Stomach smooth muscle (tissue), 2 donors: ENCODE measurements around the gene ZNF512.
"Not testable (repeated sequence)": the region's sequence is repeated elsewhere in the genome, so short reads cannot be mapped to it uniquely, and the experiment has no call there.

Source experiments
- H3K27ac ChIP-seq: one replicate; pipeline ENCODE4 v1.7.0; 2013; ENCODE audit warnings: mild to moderate bottlenecking, low read length, inconsistent platforms
- H3K27me3 ChIP-seq, 2 donors: one replicate each; pipeline ENCODE4 v1.7.0; 2013; ENCODE audit warnings: low read length in 2 of 2; ENCODE audit not compliant: insufficient read depth in 2 of 2, control insufficient read depth in 1 of 2
- H3K36me3 ChIP-seq, 2 donors: one replicate each; pipeline ENCODE4 v1.7.0; 2013; ENCODE audit warnings: low read length in 2 of 2; ENCODE audit not compliant: control insufficient read depth in 2 of 2, insufficient read depth in 2 of 2
- H3K4me1 ChIP-seq: one replicate; pipeline ENCODE4 v1.7.0; 2013; ENCODE audit warnings: low read length; ENCODE audit not compliant: control insufficient read depth, insufficient read depth
- H3K4me3 ChIP-seq, 2 donors: one replicate each; pipeline ENCODE4 v1.7.0; 2013; ENCODE audit warnings: low read length in 2 of 2
- H3K9ac ChIP-seq, 2 donors: one replicate each; pipeline ENCODE4 v1.7.0; 2013; ENCODE audit warnings: low read length in 2 of 2, mild to moderate bottlenecking in 1 of 2
- H3K9me3 ChIP-seq, 2 donors: one replicate each; pipeline ENCODE4 v1.7.0; 2013; ENCODE audit warnings: low read length in 2 of 2; ENCODE audit not compliant: control insufficient read depth in 2 of 2
- donor health status: healthy.
- donor health status: Pancreatic carcinoma.

The ZNF512 gene

GRCh38 chr2:27583390-27583915, 611 bp downstream of the ZNF512 start:
- peaks cover 17% of the 10 kb centered on the region for H3K4me1 ChIP-seq
- peak overlapping the region; percentile 96 for H3K4me3 ChIP-seq
- no peaks in the 10 kb centered on the region for H3K27me3 ChIP-seq
- peak overlapping the region; percentile 83 for H3K27ac ChIP-seq
- H3K9ac ChIP-seq = peak overlapping the region; percentile 80 to 95
- H3K36me3 ChIP-seq = no peaks in the 10 kb centered on the region
- H3K9me3 ChIP-seq = peaks cover 6 to 10% of the 10 kb centered on the region in 2 donors

DNA sequence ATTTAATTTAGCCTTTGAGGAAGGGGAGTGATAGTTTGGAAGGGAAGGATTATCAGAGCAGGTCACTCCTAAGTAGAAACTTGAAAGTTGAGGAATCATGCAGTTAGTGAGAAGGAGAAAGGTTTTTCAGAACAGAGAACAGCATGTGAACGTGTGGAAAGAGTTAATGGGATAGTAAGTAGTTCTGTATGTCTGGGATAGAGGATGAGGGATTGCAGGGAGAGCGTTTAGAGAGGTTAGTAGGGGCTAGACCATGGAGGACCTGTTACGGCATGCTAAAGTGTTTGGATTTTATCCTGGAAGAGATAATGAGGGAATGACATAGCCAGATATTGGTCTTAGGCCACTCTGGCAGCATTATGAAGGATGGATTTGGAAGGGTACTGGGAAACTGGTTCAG, 1.8 kb downstream of the ZNF512 start:
- Histone ChIP-seq H3K9me3 (peaks cover 0 to 6% of the 10 kb centered on the region in 2 donors), H3K36me3 (no peaks in the 10 kb centered on the region), H3K9ac (no peak overlapping the region), H3K27me3 (no peaks in the 10 kb centered on the region), H3K4me3 (peak overlapping the region in 1 of 2 donors; percentile 3), H3K4me1 (peaks cover 17% of the 10 kb centered on the region), H3K27ac (no peak overlapping the region)

GRCh38 chr2:27587025-27587424, 4.2 kb downstream of the ZNF512 start:
- H3K27me3 ChIP-seq = no peaks in the 10 kb centered on the region
- H3K9ac ChIP-seq = no peak overlapping the region
- H3K27ac ChIP-seq = no peak overlapping the region
- H3K4me3 ChIP-seq = no peak overlapping the region
- H3K9me3 ChIP-seq = peaks cover 0 to 5% of the 10 kb centered on the region in 2 donors
- H3K4me1 ChIP-seq = peaks cover 16% of the 10 kb centered on the region
- no peaks in the 10 kb centered on the region for H3K36me3 ChIP-seq

DNA sequence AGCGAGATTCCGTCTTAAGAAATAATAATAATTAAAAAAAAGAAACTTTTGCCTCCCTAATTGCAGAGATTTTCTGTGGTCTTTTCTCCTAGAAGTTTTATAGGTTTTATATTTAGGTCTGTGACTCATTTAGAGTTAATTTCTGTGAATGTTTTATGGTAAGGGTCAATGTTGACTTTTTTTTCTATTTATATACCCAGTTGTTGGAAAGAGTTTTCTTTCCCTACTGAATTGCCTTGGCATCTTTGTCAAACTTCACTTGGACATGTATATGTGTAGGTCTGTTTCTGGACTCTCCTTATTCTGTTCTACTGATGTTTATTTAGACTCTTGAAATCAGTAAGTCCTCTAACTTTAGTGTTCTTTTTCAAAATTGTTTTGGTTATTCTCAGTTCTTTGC, 5.5 kb downstream of the ZNF512 start:
- Histone ChIP-seq H3K4me1 (peaks cover 9% of the 10 kb centered on the region), H3K27ac (no peak overlapping the region), H3K27me3 (no peaks in the 10 kb centered on the region), H3K9ac (no peak overlapping the region), H3K9me3 (peaks cover 0 to 5% of the 10 kb centered on the region in 2 donors), H3K4me3 (no peak overlapping the region), H3K36me3 (no peaks in the 10 kb centered on the region)

GRCh38 chr2:27591745-27592144, 8.9 kb downstream of the ZNF512 start:
- no peak overlapping the region for H3K9ac ChIP-seq
- no peak overlapping the region for H3K27ac ChIP-seq
- no peaks in the 10 kb centered on the region for H3K27me3 ChIP-seq
- no peaks in the 10 kb centered on the region for H3K36me3 ChIP-seq
- peaks cover 0 to 5% of the 10 kb centered on the region in 2 donors for H3K9me3 ChIP-seq
- H3K4me3 ChIP-seq = no peak overlapping the region
- H3K4me1 ChIP-seq = no peaks in the 10 kb centered on the region

DNA sequence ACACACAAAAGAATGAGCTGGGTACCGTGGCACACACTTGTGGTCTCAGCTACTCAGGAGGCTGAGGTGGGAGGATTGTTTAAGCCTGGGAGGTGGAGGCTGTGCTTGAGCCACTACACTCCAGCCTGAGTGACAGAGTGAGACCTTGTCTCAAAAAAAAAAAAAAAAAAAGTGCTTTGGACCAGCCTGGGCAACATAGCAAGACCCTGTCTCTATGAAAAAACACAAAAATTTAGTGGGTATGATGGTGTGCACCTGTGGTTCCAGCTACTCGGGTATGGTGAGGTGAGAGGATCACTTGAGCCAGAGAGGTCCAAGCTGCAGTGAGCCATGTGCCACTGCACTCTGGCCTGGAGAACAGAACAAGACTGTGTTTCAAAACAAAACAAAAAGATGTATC, 10.4 kb downstream of the ZNF512 start:
- no peak overlapping the region for H3K27ac ChIP-seq
- peaks cover 0 to 5% of the 10 kb centered on the region in 2 donors for H3K9me3 ChIP-seq
- no peak overlapping the region for H3K4me3 ChIP-seq
- no peaks in the 10 kb centered on the region for H3K27me3 ChIP-seq
- no peaks in the 10 kb centered on the region for H3K36me3 ChIP-seq
- no peaks in the 10 kb centered on the region for H3K4me1 ChIP-seq
- no peak overlapping the region for H3K9ac ChIP-seq

GRCh38 chr2:27594020-27594703, 11.3 kb downstream of the ZNF512 start:
- H3K9me3 ChIP-seq, H3K4me3 ChIP-seq, H3K36me3 ChIP-seq, H3K27me3 ChIP-seq, H3K27ac ChIP-seq, H3K9ac ChIP-seq, H3K4me1 ChIP-seq: not testable (repeated sequence)

DNA sequence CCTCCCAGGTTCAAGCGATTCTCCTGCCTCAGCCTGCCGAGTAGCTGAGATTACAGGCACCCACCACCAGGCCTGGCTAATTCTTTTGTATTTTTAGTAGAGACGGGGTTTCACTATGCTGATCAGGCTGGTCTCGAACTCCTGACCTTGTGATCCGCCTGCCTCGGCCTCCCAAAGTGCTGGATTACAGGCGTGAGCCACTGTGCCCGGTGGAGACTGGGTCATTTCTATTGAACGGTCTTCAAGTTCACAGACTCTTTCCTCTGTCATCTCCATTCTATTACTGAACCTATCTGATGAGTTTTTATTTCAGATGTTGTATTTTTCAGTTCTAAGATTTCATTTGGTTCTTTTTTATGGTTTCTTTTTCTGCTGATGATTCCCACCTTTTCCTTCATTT, 12.6 kb downstream of the ZNF512 start:
- H3K9ac ChIP-seq, H3K4me3 ChIP-seq, H3K4me1 ChIP-seq, H3K9me3 ChIP-seq, H3K36me3 ChIP-seq, H3K27me3 ChIP-seq, H3K27ac ChIP-seq: not testable (repeated sequence)

DNA sequence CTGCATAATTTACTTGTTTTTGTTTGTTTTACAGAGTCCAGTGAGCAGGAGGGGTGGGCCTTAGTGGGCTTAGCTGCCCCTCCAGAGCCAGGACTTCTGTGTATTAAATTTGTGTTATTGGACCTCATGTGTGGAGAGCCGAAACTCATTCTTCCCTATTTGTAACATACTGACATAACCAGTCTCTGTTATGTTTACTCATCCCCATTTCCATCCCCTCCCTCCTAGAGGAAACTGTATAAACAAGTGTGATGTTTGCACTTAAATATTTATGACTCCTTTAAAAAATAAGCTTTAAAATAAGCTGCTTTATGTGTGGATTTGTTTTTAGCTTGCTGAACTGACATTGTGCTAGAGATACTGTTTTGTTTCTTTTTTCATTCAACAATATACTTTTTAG, 13.8 kb downstream of the ZNF512 start:
- Histone ChIP-seq H3K27ac (no peak overlapping the region), H3K9ac (no peak overlapping the region), H3K27me3 (no peaks in the 10 kb centered on the region), H3K4me3 (no peak overlapping the region), H3K9me3 (no peaks in the 10 kb centered on the region), H3K36me3 (peaks cover 13 to 15% of the 10 kb centered on the region in 2 donors), H3K4me1 (no peaks in the 10 kb centered on the region)

GRCh38 chr2:27606611-27607010, 23.8 kb downstream of the ZNF512 start:
- no peak overlapping the region for H3K27ac ChIP-seq
- no peak overlapping the region for H3K4me3 ChIP-seq
- no peaks in the 10 kb centered on the region for H3K9me3 ChIP-seq
- no peaks in the 10 kb centered on the region for H3K4me1 ChIP-seq
- no peaks in the 10 kb centered on the region for H3K27me3 ChIP-seq
- H3K9ac ChIP-seq = no peak overlapping the region
- H3K36me3 ChIP-seq = peaks cover 40 to 43% of the 10 kb centered on the region in 2 donors

- Histone ChIP-seq H3K27me3 (no peaks in the 10 kb centered on the region), H3K9ac (no peak overlapping the region), H3K4me1 (no peaks in the 10 kb centered on the region), H3K4me3 (no peak overlapping the region), H3K36me3 (peaks cover 28 to 32% of the 10 kb centered on the region in 2 donors), H3K9me3 (no peaks in the 10 kb centered on the region), H3K27ac (no peak overlapping the region)
Measured at GRCh38 chr2:27613985-27614384, 31.1 kb downstream of the ZNF512 start.
